Fibroblast of skin of back (primary cell): ENCODE results near the gene GMEB2.
A peak's percentile ranks its signal among the peaks of the same experiment; 100 is the strongest.
"Not testable (repeated sequence)": the region's sequence is repeated elsewhere in the genome, so short reads cannot be mapped to it uniquely, and the experiment has no call there.

ENCODE experiments used
- DNase-seq: peaks from one replicate; pipeline ENCODE4 v3.0.0-alpha.2; 2013

Gene GMEB2

GRCh38 chr20:63636752-63637628 lies 10.1 kb upstream of the GMEB2 start:
- no peak for DNase-seq

GRCh38 chr20:63635431-63636141 lies 8.7 kb upstream of the GMEB2 start:
- DNase-seq = no peak

- no peak for DNase-seq
Measured at GRCh38 chr20:63633732-63634131, 6.8 kb upstream of the GMEB2 start.

GRCh38 chr20:63631426-63631825 lies 4.5 kb upstream of the GMEB2 start:
- DNase-seq = not testable (repeated sequence)

GRCh38 chr20:63630956-63631355 lies 4.1 kb upstream of the GMEB2 start:
- DNase-seq = not testable (repeated sequence)

- peak; percentile 72 for DNase-seq
Measured at GRCh38 chr20:63628246-63628975, 1.5 kb upstream of the GMEB2 start.

GRCh38 chr20:63627751-63628245 lies 897 bp upstream of the GMEB2 start:
- DNase-seq = no peak

- DNase-seq = peak; percentile 91
Measured at GRCh38 chr20:63627129-63627750, 339 bp upstream of the GMEB2 start.

GRCh38 chr20:63625771-63626423 lies 1.0 kb downstream of the GMEB2 start:
- DNase-seq = peak; percentile 12

GRCh38 chr20:63624486-63624885 lies 2.4 kb downstream of the GMEB2 start:
- DNase-seq = peak; percentile 13

GRCh38 chr20:63622732-63623131 lies 4.2 kb downstream of the GMEB2 start:
- no peak for DNase-seq

GRCh38 chr20:63622096-63622495 lies 4.8 kb downstream of the GMEB2 start:
- no peak for DNase-seq

- no peak for DNase-seq
Measured at GRCh38 chr20:63620991-63621390, 5.9 kb downstream of the GMEB2 start.

GRCh38 chr20:63619505-63619904 lies 7.4 kb downstream of the GMEB2 start:
- DNase-seq = no peak

GRCh38 chr20:63619086-63619485 lies 7.8 kb downstream of the GMEB2 start:
- DNase-seq = no peak

GRCh38 chr20:63618291-63618980 lies 8.5 kb downstream of the GMEB2 start:
- DNase-seq = no peak

- no peak for DNase-seq
Measured at GRCh38 chr20:63617876-63618265, 9.0 kb downstream of the GMEB2 start.

GRCh38 chr20:63617092-63617875 lies 9.6 kb downstream of the GMEB2 start:
- no peak for DNase-seq

- DNase-seq = not testable (repeated sequence)
Measured at GRCh38 chr20:63613863-63614594, 12.9 kb downstream of the GMEB2 start.
